SK-N-MC (cell line): ENCODE results near the gene CNPY1.
A peak's percentile ranks its signal among the peaks of the same experiment; 100 is the strongest.

Source experiments
- DNase-seq: peaks from one replicate; pipeline ENCODE4 v3.0.0-alpha.2; 2011; ENCODE audit warnings: low read depth, low spot score
- H3K27ac ChIP-seq: fragments of 200-600 bp; sonication (generic); 2 replicates; pipeline ENCODE4 v1.5.1; 2016; ENCODE audit warnings: mixed run types
- H3K36me3 ChIP-seq: fragments of 200-600 bp; sonication (generic); 2 replicates; pipeline ENCODE4 v1.6.1; 2017; ENCODE audit warnings: antibody characterized with exemption, low read length, mixed read lengths; ENCODE audit not compliant: insufficient read depth
- H3K4me3 ChIP-seq: fragments of 200-600 bp; sonication (generic); 2 replicates; pipeline ENCODE4 v1.5.1; 2016
- H3K9ac ChIP-seq: fragments of 200-600 bp; sonication (generic); 2 replicates; pipeline ENCODE4 v1.8.0; 2017; ENCODE audit warnings: mixed run types, mixed read lengths; ENCODE audit not compliant: insufficient read length
- H3K9me3 ChIP-seq: fragments of 200-600 bp; sonication (generic); 2 replicates; pipeline ENCODE4 v1.6.1; 2017; ENCODE audit warnings: low read depth, mild to moderate bottlenecking, antibody characterized with exemption, low read length, moderate library complexity, mixed read lengths
- EZH2 ChIP-seq: fragments of 200-600 bp; sonication (generic); IDR thresholded peaks from one replicate; pipeline ENCODE4 v1.6.1; 2017; ENCODE audit warnings: antibody characterized with exemption
- FOXP2 ChIP-seq: optimal IDR thresholded peaks from 2 replicates; pipeline ENCODE3; 2011; ENCODE audit warnings: mild to moderate bottlenecking, moderate library complexity; ENCODE audit not compliant: insufficient read depth; ENCODE audit errors: extremely low read length, control extremely low read depth
- POLR2AphosphoS5 ChIP-seq: IDR thresholded peaks from 2 replicates; pipeline ENCODE4 v1.6.1; 2012; ENCODE audit warnings: mild to moderate bottlenecking, low read depth, low read length, borderline replicate concordance

Gene CNPY1

GRCh38 chr7:155513543-155514285 is 32.6 kb downstream of the CNPY1 start:
- no peak for DNase-seq
- no peaks in the 10 kb centered on the region for H3K36me3 ChIP-seq
- no peaks in the 10 kb centered on the region for H3K9me3 ChIP-seq
- H3K4me3 ChIP-seq = no peak overlapping the region
- no peak for TF ChIP-seq FOXP2
- no peak for TF ChIP-seq EZH2
- H3K9ac ChIP-seq = no peak overlapping the region
- H3K27ac ChIP-seq = no peak overlapping the region

DNA sequence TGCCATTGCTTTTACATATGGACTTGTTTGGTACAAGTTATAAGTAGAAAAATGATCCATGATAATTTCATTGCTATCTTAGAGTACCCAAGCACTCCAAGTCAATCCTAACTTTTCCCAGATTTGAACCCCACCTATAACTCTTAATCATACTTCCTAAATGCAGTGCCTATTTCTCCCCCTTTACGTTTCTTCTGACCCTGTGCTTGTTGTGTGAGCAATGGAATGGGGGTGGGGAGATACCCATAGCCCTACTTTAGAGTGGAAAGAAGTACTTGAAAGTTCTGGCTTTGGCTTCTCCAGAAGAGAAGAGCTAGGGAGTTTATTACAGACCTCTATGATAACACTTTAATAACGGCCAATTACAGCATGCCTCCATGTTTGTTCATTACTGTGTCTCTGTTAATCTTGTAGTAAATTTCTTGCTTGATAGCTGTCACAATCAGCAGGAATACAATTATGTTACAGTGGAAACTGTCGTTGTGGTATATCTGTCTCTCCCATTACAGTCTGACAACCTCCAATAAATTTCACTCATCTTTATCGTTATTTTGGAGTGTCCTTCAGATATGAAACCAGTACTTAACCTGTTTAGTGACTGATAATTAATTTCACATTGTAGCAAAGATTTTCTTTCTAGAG is 34.0 kb downstream of the CNPY1 start:
- no peak overlapping the region for H3K4me3 ChIP-seq
- H3K36me3 ChIP-seq = no peaks in the 10 kb centered on the region
- no peak for DNase-seq
- H3K9me3 ChIP-seq = no peaks in the 10 kb centered on the region
- TF ChIP-seq POLR2AphosphoS5 (no peak), FOXP2 (no peak), EZH2 (no peak)
- no peak overlapping the region for H3K9ac ChIP-seq
- H3K27ac ChIP-seq = no peak overlapping the region

- TF ChIP-seq POLR2AphosphoS5 = no peak
- TF ChIP-seq EZH2 = no peak
- TF ChIP-seq FOXP2 = no peak
- Histone ChIP-seq H3K4me3 (peak overlapping the region; percentile 58), H3K36me3 (no peaks in the 10 kb centered on the region), H3K27ac (peak overlapping the region; percentile 90), H3K9ac (peak overlapping the region; percentile 48), H3K9me3 (no peaks in the 10 kb centered on the region)
- no peak for DNase-seq
These were observed 34.7 kb downstream of the CNPY1 start for GRCh38 chr7:155511702-155511996.

- TF ChIP-seq POLR2AphosphoS5 (no peak), EZH2 (no peak), FOXP2 (no peak)
- Histone ChIP-seq H3K9ac (peak overlapping the region; percentile 48), H3K9me3 (no peaks in the 10 kb centered on the region), H3K27ac (peak overlapping the region; percentile 90), H3K36me3 (no peaks in the 10 kb centered on the region), H3K4me3 (peak overlapping the region; percentile 58)
- DNase-seq = no peak
These were observed 35.2 kb downstream of the CNPY1 start for GRCh38 chr7:155510975-155511701.

DNA sequence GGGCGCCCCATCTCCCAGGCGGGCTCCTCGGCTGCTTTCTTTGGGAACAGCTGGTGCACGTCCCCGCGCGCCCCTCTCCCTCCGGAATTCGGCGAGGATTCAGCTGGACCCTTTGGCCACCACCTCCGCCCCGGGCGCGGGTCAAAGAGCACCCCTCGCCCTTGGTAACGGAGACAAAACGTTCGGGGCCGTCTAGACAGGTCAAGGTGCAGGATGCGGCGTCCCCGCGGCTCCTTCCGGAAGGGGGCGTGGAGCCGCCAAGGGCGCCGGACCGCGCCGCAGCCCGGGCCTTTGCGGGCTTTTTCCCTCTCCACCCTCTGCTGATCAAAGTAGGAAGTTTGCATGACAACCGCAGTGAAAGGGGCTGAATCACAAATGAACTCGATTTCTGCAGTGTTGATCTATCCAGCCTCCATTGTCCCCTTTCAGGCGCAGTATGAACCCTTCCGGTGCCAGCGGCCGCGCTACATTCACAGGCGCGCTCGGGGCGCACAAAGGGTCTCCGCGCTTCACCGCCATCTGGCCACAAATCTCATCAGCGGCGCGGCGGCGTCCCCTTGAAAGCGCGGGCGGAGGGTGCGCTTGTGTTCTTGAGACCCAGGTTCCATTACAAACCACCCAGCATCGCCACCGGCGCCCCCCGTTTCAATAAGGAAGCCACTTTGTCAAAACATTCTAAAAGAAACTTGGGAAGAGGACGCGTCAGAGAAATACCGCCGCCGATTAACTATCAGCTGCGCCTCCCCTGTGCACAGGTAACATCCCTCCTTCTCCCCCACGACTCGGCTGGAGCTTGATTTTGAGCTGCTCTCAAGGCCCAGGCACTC is 36.4 kb downstream of the CNPY1 start:
- Histone ChIP-seq H3K36me3 (no peaks in the 10 kb centered on the region), H3K9ac (no peak overlapping the region), H3K9me3 (no peaks in the 10 kb centered on the region), H3K27ac (no peak overlapping the region), H3K4me3 (no peak overlapping the region)
- TF ChIP-seq FOXP2 (no peak), EZH2 (no peak), POLR2AphosphoS5 (no peak)
- DNase-seq = no peak

DNA sequence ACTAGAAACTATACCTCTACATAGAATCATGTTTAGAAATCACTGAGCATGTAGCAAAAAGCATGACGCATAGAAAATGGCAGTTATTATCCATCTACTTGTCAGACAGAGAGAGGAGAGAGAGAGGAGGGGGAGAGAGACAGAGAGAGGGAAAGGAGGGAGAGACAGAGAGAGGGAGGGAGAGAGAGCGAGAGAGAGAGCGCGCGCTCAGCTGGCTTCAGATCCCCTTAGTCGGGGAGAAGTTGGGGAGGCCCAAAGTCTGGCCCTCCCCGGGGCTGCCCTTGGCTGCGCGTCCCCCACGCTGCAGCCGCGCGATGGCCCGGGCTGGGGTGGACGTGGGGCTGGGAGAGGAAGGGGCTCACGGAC is 37.0 kb downstream of the CNPY1 start:
- Histone ChIP-seq H3K27ac (no peak overlapping the region), H3K9ac (no peak overlapping the region), H3K36me3 (no peaks in the 10 kb centered on the region), H3K4me3 (no peak overlapping the region), H3K9me3 (no peaks in the 10 kb centered on the region)
- no peak for TF ChIP-seq EZH2
- TF ChIP-seq POLR2AphosphoS5 = no peak
- no peak for TF ChIP-seq FOXP2
- no peak for DNase-seq

GRCh38 chr7:155508376-155509358 is 37.7 kb downstream of the CNPY1 start:
- H3K36me3 ChIP-seq = no peaks in the 10 kb centered on the region
- TF ChIP-seq POLR2AphosphoS5 (no peak), FOXP2 (no peak), EZH2 (no peak)
- H3K9ac ChIP-seq = peak overlapping the region; percentile 40
- no peak overlapping the region for H3K4me3 ChIP-seq
- no peak for DNase-seq
- no peaks in the 10 kb centered on the region for H3K9me3 ChIP-seq
- H3K27ac ChIP-seq = peak overlapping the region; percentile 53

- DNase-seq = no peak
- no peaks in the 10 kb centered on the region for H3K36me3 ChIP-seq
- no peak overlapping the region for H3K27ac ChIP-seq
- no peaks in the 10 kb centered on the region for H3K9me3 ChIP-seq
- TF ChIP-seq EZH2 (no peak), POLR2AphosphoS5 (no peak), FOXP2 (no peak)
- peak overlapping the region; percentile 19 for H3K9ac ChIP-seq
- H3K4me3 ChIP-seq = no peak overlapping the region
These were observed 38.8 kb downstream of the CNPY1 start for GRCh38 chr7:155507576-155507975.
